ENCODE measurements around the gene DGKD.

GRCh38 chr2:233421091-233421816 lies 67.0 kb downstream of the DGKD start:
- TF ChIP-seq ZNF274 (IDR thresholded peaks at IDR 0.05; ENCODE audit: low read depth, low read length) (no peak), YY1 (IDR thresholded peaks at IDR 0.05; ENCODE audit: insufficient read depth, insufficient read length) (no peak), SUZ12 (IDR thresholded peaks at IDR 0.05; ENCODE audit: extremely low read depth, insufficient read depth, insufficient read length) (no peak)

Data from NT2/D1 (cell line).